Mucosa of gallbladder (tissue), 1 donor: ENCODE measurements around the gene SPPL2B. TPM values are rescaled to one million over a fixed set of nuclear protein-coding genes. Genes with fewer than 3 reads are reported as not detected.

Source experiments
- DNase-seq: peaks from one replicate; pipeline ENCODE4 v3.0.0-alpha.2; 2020; ENCODE audit warnings: low spot score
- total RNA-seq: library from RNA; stranded (reverse); gene quantifications from one replicate; pipeline ENCODE4 v1.2.1, GENCODE V29; 2021
- donor health status: DM: no; HTN: no; CAD: no.

SPPL2B gene
- total RNA-seq, 1 donor from 2014 or later, result 148 TPM

DNA sequence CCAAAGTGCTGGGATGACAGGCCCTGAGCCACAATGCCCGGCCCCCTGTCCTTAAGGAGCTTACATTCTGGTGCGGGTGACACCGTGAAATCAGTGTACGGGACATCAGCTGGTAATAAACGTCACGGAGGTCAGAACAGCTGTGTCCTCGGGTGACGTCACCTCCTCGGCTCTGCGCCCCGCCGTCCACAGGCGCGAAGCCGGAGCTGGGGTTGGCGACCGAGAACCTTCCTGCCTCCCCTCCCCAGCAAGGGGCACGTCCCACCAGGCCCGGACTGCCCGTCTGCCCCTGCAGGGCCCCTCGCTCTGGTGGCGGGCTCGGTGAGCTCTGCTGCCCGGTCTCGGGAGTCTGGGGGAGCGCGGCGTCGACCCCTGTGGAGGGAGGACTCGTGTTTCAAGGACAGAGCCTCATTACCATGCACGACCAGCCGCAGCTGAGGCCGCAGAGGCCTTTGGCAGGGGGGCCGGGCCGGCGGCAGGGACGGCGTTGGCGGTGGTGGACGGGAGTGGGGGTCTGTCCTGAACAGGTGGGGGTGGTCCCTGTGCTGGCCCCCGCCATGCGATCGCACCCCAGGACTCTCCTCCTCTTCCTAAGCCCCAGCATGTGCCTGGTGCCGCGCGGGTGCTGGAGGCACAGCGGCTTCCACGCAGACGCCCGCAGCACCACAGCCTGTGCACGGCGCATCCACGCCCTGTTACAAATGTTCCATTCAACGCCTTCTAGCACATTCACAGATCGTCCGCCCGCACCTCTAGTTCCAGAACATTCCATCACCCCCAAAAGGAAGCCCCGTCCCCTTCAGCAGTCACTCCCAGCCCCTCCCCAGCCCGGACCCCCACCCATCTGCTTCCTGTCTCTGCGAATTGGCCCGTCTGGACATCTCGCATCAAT lies 25.9 kb upstream of the SPPL2B start:
- peak; percentile 26 for DNase-seq

GRCh38 chr19:2303211-2303798 lies 25.2 kb upstream of the SPPL2B start:
- no peak for DNase-seq

DNA sequence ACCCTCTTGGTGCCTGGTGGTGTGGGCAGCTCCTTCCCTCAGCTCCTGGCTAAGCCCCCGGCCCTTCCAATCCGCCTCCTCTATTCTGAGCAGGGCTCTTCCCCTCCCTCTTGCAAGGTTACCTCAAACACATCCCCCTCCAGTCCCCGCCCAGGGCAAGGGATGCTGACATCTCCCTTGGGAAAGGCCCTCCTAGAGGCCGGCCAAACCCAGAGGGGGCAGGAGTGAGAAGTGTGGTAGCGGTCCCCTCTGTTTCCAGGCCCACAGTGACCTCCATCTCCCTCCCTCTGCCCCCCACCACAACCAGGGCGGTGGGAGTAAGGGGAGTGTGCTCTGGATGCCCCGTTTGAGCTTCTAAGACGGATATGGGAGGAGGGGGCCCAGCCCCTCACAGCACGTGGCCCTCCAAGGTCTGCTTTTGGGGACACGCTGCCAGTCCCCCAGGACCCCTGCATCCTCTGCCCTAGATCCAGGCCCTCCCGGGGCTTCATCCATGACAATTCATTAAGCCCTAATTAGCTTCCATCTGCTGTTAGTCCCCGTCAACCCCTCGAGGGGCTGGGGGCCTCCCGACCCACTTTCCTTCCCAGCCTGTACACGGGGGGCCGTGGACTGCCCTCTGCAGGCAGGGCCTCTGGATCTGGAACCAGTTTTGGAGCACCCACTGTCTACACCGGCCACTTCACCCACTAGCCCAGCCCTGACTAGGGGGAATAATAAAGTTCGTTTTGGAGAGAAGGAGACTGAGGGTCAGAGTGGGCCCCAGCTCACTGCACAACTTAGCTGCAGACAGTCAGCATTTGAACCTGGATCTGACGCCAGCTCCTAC lies 22.8 kb upstream of the SPPL2B start:
- no peak for DNase-seq

DNA sequence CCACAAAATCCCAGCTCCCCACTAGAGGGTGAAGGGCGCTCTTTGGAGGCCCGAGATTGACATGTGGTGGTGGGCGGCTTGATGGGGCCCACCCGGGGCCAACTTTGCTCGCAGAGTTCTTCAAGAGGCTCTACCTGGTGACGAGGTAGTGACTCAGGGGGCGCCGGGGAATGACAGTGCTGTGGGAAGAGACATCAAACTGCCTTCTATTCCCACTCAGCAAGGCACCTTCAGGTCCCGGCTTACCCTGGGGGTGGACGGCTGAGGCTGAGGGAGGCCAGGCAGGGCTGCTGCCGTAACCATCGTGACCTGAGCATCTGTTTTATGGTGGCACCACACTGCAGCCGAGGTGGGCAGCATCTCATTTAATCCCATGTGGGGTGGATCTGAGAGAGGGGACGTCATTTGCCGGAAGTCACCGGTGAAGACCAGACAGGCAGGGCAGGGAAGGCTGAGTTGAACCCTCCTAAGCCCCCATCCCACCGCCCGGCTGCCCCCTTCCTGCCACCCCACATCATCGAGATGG lies 22.1 kb upstream of the SPPL2B start:
- DNase-seq, result no peak

DNA sequence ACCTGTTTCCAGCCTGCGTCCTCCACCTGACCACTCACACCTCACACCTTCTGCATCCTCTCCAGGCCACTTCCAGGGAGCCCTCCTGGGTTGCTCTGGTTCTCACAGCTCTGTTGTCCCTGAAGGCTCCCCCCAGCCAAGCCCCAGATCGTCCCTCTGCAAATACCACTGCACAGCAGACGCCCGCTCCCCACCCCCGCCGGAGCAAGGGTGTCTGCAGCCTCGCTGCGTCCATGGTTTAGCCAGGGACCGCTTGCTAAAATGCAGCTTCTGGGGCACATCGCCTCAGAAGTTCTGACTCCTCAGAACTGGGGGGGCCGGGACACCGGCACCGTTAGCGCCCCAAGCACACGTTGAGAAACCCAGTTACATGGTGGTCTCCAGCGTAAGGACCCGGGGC lies 21.5 kb upstream of the SPPL2B start:
- no peak for DNase-seq

- no peak for DNase-seq
Observed at GRCh38 chr19:2307518-2308012, 20.9 kb upstream of the SPPL2B start.

- no peak for DNase-seq
Observed at GRCh38 chr19:2308114-2308556, 20.3 kb upstream of the SPPL2B start, which contains the start of gene LINGO3. Gene LINGO3 (minus strand): TSS chr19:2308154. CDS start chr19:2291776, 16,378 bp downstream.

GRCh38 chr19:2309734-2310362 lies 18.6 kb upstream of the SPPL2B start:
- DNase-seq, result no peak

- DNase-seq, result no peak
Observed at GRCh38 chr19:2311093-2311492, 17.4 kb upstream of the SPPL2B start.

DNA sequence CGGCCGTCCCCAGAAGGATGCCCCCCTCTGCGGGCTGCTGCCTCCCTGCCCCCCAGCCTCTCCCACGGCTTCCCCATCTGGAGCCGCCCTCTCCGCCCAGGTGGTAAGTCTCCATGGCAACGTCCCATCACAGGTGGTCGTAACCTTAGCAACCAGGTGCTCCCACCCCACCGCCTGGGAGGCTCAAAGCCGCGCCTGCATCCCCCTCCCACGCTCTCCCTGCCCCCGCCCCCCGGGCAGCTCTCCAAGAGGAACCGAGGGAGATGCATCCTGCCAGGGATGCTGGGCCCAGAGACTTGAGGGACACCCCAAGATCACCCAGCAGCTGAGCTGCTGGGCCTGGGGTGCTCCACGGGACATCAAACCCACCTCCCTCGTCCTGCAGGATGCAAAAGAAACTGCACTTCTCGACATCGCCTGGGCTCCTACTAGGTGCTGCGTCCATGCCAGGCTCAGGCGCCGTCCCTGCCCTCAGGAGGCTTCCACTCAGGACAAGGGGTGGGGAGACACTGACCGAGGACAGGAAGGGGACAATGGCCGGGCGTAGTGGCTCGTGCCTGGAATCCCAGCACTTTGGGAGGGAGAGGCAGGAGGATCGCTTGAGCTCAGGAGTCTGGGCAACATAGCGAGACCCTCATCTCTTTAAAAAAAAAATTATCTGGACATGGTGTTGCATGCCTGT lies 15.5 kb upstream of the SPPL2B start:
- no peak for DNase-seq

GRCh38 chr19:2315121-2315817 lies 13.2 kb upstream of the SPPL2B start:
- DNase-seq, result no peak

- DNase-seq, result peak; percentile 65
Observed at GRCh38 chr19:2315818-2316353, 12.6 kb upstream of the SPPL2B start.

DNA sequence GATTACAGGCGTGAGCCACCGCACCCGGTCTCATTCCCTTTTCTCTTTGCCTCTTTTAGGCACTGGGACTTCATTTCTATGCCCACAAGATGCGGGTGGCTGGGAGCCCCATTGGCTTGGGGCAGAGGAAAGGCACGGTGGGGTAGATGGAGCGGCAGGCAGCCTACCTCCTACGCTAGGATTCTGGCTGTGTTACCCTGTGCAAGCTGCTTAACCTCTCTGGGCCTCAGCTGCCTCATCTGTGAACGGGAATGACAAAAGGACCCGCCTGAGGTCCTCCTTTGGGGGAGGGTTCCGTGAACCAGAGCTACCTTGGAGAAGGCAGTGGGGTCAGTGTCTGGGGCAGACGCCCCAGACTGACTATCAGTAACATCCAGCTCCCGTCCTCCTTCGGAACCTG lies 11.2 kb upstream of the SPPL2B start:
- DNase-seq, result no peak

GRCh38 chr19:2317756-2318155 lies 10.7 kb upstream of the SPPL2B start:
- DNase-seq, result no peak

DNA sequence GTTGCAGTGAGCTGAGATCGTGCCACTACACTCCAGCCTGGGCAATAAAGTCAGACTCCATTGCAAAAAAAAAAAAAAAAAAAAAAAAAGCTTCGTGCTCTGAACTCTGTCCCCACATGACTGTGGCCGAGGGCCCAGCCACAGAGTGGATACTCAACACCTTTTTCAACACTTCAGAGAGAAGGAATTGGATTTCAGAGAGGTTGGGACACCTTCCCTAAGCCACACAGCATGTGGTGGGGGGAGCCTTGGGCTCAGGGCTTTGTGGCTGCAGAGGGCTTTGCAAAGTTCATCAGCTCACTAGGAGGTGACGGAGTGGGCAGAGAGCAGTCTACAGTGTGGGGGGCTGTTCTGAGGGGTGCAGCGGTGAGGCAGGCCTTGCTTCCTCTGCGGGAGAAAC lies 9.6 kb upstream of the SPPL2B start:
- DNase-seq, result no peak

- DNase-seq, result no peak
Observed at GRCh38 chr19:2319551-2319950, 8.9 kb upstream of the SPPL2B start.

GRCh38 chr19:2320049-2320448 lies 8.4 kb upstream of the SPPL2B start:
- no peak for DNase-seq

DNA sequence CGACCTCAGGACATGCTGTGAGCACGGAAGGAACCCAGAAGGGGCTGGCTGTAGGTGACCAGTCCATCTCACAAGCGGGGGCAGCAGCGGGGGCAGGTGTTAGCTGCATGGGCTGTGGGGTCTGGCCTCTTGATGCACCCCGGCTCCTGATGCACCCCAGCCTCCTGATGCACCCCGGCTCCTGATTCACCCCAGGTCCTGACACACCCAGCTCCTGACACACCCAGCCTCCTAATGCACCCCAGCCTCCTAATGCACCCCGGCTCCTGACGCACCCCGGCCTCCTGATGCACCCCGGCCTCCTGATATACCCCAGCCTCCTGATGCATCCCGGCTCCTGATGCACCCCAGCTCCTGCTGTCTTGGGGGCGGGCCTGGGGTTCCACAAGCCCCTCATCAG lies 7.5 kb upstream of the SPPL2B start:
- DNase-seq, result no peak

DNA sequence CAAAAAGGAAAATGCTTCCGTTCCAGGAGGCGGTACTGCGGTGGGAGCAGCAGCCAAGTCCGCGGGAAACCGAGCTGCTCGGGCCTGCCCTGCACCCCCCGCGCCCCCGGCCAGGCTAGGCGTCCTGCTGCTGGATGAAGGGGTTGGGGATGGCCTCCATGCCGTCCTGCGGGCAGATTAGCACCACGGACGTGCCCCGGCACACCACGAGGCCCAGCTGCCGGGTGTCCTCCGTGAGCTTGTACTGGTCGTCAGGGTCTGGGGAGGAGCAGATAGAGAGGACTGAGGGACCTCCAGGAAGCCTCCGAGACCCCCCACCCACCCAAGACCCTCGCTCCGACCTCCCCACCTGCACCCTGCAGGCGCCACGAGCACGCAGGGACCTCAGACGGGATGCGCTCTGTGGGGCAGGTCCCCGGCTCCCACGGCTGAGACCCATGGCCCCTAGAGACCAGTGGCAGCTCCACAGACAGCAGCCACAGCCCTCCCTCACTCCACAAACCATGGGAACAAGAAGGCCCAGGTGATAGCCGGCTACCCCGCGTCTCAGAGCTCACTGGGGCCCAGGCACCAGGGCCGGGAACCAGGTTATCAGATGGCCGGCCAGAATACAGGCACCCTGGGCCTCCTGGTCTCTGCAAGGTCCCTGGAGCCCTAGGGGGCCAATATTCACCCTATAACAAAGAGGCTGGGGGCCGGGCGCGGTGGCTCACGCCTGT lies 6.8 kb upstream of the SPPL2B start:
- DNase-seq, result no peak
